Measurements from ENCODE around the gene KCNE4.
A peak's percentile ranks its signal among the peaks of the same experiment; 100 is the strongest.

Gene KCNE4

DNA sequence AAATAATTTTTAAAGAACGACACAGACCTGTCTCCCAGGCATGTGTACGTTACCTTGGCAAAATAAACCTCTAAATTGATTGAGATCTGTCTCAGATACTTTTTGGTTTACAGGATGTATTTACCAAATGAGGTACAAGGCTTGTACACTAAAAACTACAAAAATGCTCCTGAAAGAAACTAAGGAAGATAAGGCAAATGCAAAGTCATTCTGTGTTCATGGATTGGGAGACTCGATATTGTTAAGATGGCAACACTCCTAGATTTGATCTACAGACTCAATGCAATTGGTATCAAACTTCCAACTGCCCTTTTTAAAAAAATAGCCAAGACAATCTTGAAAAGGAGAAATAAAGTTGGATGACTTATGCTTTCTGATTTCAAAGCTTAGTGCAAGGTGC, 11.5 kb upstream of the KCNE4 start:
- DNase-seq (ENCODE audit: low spot score): no peak

DNA sequence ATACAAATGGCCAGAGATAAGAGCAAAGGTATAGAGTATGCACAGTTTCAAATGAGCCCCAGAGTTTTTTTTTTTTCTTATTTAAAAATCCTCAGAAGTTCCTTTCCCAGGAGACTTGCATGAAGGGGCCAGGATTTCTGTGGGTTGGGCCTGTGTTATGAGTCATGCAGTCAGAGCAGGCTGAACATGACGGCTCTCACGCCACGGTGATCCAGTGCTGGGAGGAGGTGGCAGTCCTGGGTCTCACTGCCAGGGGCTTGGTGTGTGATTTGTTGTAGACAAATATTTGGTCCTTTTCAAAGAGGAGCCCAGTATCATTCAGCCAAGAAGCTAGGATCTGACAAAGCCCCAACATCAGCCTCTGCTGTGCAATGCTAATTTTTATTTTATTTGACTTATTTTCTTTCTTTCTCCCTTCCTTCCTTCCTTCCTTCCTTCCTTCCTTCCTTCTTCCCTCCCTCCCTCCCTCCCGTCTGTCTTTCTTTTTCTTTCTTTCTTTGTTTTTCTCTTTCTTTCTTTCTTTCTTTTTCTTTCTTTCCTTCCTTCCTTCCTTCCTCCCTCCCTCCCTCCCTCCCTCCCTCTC, 10.4 kb upstream of the KCNE4 start:
- peak; percentile 8 for DNase-seq (ENCODE audit: low spot score)

DNA sequence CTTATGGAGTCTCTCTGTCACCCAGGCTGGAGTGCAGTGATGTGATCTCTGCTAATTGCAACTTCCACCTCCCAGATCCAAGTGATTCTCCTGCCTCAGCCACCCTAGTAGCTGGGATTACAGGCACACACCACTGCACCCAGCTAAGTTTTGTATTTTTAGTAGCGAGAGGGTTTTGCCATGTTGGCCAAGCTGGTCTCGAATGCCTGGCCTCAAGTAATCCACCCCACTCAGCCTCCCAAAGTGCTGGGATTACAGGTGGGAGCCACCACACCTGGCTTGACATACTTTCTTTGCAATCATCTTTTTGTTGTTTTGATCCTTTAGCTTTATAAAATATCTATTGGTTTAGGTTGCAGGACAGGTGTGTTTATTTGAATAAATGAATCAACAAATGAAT, 9.7 kb upstream of the KCNE4 start:
- DNase-seq (ENCODE audit: low spot score): no peak

DNA sequence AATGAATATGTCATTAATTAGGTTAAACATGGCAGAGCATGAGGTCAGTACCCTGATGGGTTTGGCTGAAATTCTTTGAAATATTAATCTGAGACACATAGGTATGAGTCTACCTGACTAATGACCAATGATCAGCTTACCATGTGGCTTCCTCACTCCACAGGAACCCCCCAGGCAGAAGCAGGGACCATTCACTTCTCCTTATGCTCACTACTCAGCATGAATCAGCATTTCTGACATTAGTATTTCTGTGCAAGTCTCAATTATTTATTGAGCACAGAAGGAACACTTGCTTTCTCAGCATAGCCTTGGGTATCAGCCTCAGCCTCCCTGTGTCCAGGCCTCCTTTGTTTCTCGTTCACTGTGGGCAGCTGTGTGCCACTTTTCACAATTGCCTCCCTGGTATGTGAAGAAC, 9.3 kb upstream of the KCNE4 start:
- DNase-seq (ENCODE audit: low spot score): no peak

DNA sequence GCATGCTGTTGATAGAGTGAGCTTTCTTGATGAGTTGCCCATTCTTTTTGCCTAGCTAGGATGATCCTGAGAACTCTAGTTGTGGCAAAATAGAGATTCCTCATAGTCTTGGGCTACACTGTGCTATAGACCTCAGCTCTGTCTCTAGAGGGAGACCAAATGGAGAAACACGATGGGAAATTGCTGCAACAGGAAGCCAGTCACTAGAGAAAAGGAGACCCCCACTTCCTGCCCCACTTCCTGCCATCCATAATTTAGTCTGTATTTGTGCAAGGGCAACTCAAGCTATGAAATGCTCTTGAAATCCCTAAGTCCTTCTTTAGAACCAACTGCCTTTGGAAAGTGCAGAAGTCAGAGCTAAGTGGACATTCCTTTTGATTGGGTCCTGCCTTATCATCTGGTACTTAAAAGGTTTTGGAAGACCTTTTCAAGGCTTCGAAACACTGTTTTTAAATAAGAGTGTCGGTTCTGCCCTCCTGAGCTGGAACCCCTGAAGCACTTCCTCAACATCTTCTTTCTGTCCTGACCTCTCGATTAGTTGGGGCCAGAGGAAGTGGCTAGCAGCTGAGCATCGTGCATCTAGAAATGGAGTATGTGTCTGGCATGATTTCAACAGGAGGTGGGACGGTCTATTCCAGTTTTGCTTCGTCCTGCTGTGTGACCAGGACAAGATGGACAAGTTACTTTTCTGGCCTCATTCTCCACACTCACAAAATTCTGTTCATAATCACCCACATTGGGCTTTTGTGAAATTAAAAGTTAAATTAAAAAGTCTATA, 8.6 kb upstream of the KCNE4 start:
- DNase-seq (ENCODE audit: low spot score): no peak

DNA sequence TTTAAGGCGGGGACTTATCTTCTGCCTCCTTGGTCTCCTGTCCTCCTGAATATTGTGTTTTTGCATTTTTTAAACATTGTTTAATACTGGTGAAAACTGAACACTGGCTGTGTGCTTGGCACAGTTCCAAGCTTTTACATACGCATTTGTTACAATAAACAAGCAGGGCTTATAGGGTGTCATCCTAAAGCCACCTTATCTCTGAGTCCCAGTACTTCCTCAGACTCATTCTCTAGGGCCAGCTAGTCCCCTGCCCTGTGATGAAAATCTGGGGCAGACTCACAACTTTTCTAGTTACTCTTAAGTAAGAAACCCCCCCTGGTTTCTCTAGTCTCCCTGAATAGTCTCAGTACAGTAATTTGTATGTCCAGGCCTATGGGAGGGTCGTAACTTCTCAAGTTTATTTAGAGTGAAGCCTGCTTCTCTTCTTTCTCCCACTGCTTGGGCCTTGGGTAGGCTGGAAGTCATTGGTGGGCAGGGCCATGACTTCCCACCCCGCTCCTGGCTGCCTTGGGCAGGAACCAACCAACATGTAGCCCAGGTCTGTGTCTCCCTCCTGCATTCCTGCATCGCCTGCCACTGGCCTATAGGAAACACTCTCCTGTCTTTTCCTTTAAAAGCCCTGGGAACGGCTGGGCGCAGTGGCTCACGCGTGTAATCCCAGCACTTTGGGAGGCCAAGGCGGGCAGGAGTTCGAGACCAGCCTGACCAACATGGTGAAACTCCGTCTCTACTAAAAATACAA, 7.7 kb upstream of the KCNE4 start:
- DNase-seq (ENCODE audit: low spot score): no peak

DNA sequence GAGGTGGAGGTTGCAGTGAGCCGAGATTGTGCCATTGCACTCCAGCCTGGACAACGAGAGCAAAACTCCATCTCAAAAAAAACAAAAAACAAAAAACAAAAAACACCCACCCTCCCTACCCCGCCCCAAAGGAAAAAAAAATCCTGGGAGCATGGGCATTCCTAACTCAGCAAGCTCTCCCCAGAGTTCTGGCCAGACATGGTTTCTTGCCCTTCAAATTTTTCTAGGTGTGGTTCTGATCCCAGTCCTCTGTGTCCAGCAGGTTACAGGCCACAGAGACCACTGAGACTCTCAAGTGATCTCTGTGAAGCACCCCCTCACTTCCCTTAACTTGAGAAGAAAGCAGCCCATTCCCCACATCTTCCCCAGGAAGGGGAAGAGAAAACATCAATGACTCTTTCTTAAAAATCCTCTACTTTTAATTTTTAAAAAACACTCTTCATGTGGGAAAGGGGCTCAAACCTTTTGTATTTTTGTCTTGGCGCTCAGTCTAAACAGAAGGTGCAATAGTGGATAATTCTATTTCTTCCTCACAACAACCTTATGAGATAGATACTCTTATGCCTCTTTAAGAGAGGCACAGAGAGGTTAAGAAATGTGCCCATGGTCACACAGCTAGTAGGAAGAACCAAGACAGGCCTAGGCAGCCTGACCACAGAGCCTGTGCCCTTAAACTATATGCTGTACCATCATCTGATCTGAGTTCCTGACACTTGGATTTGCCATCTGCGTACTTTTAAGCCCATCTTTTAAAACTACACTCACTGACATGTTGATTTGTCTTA, 6.9 kb upstream of the KCNE4 start:
- no peak for DNase-seq (ENCODE audit: low spot score)

DNA sequence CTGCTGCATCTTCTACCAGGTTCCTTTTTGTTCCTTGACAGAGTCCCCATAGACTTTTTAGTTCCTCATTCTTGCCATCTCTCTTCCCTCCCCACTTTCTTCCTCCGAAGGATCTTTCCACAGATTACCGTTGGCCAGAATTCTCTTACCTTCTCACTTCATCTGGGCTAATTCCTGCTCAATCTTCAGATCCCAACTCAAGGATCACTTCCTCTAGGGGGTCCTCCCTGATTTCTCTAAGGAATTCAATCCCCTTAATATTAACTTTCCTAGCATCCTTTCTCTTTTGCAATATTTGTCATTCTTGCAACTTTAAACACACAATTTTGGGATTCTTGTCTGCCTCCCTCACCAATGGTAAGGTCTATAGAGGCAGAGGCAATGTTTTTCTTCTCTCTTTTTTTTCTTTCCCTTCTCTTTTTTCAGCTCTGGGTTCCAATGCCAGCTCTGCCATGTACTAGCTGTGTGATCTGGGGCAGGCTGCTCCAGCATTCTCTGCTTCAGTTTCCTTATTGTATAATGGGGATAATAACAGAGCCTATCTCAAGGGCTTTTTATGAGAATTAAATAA, 5.4 kb upstream of the KCNE4 start:
- DNase-seq (ENCODE audit: low spot score): no peak

DNA sequence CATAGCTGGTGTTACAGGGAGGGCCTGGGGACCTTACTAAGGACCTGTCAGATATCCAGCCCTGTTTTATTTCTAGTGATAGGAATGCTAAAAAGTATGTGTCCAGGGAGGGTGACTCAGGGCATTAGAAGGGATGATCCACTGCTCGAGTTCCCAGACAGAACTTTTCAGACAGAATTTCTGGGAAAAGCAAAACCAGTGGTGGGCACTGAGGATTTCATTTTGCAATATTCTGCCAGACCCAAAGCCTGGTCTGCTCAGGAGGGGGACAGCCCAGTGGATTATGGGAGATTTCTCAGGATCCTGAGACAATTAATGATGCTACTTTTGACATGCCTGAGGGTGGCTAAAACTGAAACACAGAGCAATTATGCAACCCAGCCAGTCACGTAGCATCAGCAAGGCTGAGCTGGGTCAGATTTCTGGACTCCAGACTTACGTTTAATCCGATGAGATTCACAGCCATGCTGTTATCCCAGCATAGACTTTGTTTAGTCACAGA, 4.7 kb upstream of the KCNE4 start:
- no peak for DNase-seq (ENCODE audit: low spot score)

DNA sequence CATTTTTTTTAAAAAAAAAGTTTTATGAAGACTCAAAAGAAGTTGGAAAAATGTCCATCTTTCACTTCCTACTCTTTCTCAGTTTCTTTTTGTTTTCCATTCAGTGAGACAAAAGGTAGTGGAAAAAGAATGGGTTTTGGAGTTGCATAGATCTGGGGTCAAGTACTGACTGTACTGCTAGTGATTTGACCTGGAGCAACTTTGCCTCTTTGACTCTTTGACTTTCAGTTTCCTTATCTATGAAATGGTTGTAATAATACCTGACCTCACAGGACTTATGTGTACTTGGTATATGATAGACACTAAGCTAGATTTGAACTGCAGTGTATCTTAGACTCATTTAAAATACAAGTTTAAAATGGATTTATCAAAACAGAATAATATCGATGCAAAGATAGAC, 3.5 kb upstream of the KCNE4 start:
- DNase-seq (ENCODE audit: low spot score): no peak

DNA sequence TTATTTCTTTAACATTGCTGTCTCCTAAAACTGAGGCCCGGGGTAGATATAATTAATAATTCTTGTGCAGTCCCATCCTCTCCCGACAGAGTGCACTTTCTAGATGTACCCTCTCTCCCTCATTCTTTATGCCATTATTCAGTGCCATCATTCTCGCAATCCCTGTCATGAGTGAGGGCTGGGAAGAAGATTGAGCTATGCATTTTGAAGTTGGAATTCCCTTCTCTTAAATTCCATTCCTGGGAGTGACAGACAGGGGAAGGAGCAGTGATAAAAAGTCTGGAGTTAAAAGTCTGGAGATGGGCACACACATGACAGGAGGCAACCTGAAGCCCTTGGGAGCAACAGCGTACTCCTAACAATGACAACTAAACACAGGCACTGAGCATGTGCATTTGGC, 2.6 kb upstream of the KCNE4 start:
- no peak for DNase-seq (ENCODE audit: low spot score)

DNA sequence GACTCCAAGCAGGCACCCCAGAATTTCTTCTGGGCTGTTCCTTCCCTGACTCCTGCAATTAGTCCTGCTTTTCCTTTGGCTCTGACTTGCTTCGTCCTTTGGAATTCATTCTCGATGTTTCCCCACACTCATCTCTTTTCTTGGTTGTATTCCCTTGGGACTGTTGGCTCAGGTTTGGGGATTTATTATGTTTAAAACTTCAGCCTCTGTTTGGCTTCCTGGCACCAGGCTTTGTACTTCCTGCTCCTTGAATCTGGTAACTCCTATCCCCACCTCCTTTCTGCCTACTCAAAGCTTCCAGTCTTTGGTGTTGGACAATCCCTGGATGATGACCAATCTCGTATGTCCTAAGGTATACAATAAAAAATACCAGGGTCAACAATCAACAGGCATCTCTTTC, 1.8 kb upstream of the KCNE4 start:
- DNase-seq (ENCODE audit: low spot score): no peak

DNA sequence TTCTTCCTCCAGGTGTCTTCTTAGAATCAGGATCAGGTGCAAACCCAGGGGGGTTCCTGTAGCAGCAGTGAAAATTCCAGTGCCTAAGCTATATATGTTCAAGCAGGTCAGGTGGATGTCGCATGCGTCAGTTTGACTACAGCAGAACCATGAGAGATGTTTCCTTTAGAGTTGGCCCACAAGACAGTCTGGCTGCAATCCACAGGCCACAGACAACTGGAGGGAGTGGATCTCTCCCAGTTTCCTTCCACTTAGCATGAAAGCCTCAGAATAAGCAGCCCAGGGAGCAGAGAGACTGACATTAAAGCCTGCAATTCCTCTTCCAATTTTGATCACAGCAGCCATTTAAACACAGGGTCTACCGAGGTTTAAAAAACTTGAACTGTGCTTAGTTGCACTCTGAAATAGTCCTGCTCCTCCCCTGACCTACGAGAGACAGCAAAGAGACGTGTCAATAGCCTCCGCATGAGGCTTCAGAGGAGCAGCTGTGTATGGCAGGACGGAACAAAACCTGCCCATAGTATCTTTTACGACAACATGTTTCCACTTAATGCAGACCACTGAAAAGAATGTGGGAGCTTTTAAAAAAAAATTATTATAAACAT, 988 bp upstream of the KCNE4 start:
- DNase-seq (ENCODE audit: low spot score): no peak

DNA sequence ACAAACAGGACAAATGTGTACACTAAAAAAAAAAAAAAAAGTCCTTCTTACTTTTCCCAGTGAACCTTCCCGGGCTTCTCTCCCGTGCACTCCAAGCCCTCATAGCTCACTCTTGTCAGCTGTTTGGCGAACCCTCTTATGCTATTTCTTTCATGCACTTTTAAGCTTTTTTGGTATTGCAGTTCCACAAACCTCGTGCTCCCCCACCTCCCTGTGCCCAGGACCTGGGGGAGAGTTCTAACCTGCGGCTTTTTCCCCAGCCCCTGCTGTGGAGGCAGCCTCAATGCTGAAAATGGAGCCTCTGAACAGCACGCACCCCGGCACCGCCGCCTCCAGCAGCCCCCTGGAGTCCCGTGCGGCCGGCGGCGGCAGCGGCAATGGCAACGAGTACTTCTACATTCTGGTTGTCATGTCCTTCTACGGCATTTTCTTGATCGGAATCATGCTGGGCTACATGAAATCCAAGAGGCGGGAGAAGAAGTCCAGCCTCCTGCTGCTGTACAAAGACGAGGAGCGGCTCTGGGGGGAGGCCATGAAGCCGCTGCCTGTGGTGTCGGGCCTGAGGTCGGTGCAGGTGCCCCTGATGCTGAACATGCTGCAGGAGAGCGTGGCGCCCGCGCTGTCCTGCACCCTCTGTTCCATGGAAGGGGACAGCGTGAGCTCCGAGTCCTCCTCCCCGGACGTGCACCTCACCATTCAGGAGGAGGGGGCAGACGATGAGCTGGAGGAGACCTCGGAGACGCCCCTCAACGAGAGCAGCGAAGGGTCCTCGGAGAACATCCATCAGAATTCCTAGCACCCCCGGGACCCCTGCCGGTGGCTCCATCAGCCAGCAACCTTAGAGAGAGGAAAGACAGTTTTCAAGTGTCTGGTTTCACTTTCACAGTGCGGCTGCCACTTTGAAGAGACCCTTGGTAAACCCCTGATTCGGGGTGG, 826 bp downstream of the KCNE4 start:
- no peak for DNase-seq (ENCODE audit: low spot score)

DNA sequence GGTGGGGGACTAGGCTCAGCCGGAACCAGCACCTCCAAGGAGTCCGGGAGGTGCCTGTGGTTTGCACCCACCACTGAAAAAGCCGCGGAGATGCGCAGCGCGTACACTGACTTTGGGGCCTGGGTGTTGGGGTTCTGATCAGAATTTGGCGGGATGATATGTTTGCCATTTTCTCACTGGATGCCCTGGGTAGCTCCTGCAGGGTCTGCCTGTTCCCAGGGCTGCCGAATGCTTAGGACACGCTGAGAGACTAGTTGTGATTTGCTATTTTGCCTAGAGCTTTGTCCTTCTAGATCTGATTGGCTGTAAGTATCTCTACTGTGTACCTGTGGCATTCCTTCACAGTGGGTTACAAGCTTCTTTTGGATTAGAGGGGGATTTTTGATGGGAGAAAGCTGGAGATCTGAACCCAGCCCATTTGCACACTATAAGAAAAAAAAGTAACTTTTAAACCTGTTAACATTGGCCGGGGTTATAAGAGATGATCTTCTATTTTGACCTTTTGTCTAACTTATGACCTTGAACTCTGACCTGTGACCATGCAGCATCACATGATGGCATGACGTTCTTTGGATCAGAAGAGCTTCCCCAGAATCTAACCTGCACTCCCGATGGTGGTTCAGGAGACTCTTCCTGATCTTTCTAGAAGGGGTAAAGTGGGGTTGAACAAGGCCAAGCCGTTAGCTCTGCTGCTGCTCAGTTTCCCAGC, 1.6 kb downstream of the KCNE4 start:
- DNase-seq (ENCODE audit: low spot score): no peak

DNA sequence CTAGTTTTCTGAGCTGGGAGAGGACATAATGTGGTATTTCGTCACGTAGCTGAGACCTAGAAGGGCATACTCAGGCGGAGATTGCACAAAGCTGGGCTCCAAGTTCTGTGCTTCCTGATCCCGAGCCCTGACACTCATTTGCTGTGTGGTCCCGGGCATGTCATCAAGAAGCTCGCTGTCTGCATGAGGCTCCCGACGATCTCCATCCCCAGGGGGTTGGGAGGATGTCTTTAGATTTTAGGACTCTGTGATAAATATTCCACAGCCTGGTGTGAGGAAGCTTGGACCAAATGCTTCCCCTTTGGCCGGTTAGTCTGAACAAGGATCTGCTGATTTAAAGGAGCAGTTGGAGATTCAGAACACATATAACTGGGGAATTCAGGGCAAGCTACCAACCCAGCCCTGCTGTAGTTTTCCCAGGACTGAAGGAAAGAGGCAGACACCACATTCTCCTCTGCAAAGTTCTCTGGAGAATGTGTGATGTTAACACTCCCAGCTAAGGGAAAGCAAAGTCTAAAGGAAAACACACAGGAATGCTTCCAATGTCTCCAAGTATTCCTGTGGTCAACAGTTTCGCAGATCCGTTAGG, 2.3 kb downstream of the KCNE4 start:
- DNase-seq (ENCODE audit: low spot score): no peak

DNA sequence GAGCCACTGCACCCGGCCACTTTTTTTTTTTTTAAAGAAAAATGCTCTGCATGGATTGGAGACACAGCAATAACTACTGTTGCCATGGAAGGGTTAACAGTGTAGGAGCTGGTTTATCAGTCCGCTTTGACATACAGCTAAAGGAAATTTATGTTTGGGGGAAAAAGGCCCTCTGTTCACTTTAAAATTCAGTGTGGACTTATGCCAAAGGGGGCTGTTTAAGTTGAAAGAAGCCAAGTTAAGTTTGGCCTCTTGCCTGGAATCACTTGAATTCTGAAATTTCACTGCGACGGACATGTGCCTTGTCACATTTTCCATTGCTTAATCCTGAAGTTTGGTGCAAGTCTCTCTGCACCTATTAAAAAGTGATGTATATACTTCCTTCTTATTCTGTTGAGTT, 3.1 kb downstream of the KCNE4 start:
- no peak for DNase-seq (ENCODE audit: low spot score)

DNA sequence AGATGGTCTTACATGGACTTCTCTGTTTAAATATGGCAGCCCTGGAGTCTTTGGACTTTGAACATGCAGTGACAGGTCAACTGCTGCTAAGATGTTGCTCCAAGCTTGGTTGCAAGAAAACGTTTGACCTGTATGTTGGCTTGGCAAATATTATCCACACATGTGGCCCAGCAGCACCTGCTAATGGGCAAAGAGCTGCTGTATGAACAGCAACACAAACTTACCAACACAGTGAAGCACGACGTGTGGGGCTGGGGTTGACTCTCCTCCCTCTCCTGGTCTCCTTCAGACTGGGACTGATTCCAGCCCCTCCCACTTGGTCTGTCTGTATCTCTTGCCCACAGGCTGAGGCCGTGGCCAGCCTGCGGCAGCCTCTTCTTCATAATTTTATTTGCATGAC, 3.8 kb downstream of the KCNE4 start:
- DNase-seq (ENCODE audit: low spot score): no peak
